A549 (cell line): ENCODE measurements around the gene CFAP70.

Experiments
- BHLHE40 ChIP-seq: IDR thresholded peaks from 2 replicates; pipeline ENCODE4 v1.6.1; 2012; ENCODE audit warnings: low read depth, low read length, inconsistent platforms
- CTCF ChIP-seq: fragments of >200 bp; sonication (Bioruptor Twin); formaldehyde crosslinking; IDR thresholded peaks from 3 replicates; pipeline ENCODE4 v1.5.1; 2016
- EHF ChIP-seq: fragments of 250-450 bp; sonication (Bioruptor Pico); IDR thresholded peaks from 2 replicates; pipeline ENCODE4 v1.5.0; 2020; ENCODE audit warnings: mild to moderate bottlenecking
- EP300 ChIP-seq, 2 experiments: fragments of >200 bp; sonication (Bioruptor Twin); formaldehyde crosslinking; IDR thresholded peaks; 2 replicates in 1 of 2; 3 replicates in 1 of 2; pipeline ENCODE4 v1.6.1; 2016 to 2017
- GATA3 ChIP-seq: IDR thresholded peaks from 2 replicates; pipeline ENCODE4 v1.6.1; 2012; ENCODE audit warnings: borderline replicate concordance
- HDAC2 ChIP-seq: fragments of 200-600 bp; sonication (generic); IDR thresholded peaks from 2 replicates; pipeline ENCODE4 v1.6.1; 2016
- RAD21 ChIP-seq, 2 experiments: fragments of >200 bp in 1 of 2; sonication (Bioruptor Twin) in 1 of 2; formaldehyde crosslinking in 1 of 2; IDR thresholded peaks in 1 of 2; conservative IDR thresholded peaks in 1 of 2; 2 replicates in 1 of 2; 3 replicates in 1 of 2; pipeline ENCODE4 v1.6.1; 2012 to 2018; ENCODE audit warnings: inconsistent platforms in 1 of 2
- REST ChIP-seq: fragments of 200-600 bp; sonication (generic); IDR thresholded peaks from 2 replicates; pipeline ENCODE4 v1.6.1; 2016; ENCODE audit warnings: antibody characterized with exemption, mild to moderate bottlenecking, moderate library complexity
- TP53 ChIP-seq: fragments of 250-450 bp; sonication (Bioruptor Pico); IDR thresholded peaks from 2 replicates; pipeline ENCODE4 v1.5.0; 2021; ENCODE audit warnings: mild to moderate bottlenecking, moderate library complexity
- USF2 ChIP-seq: fragments of 450-650 bp; IDR thresholded peaks from 2 replicates; pipeline ENCODE4 v1.6.1; 2014; ENCODE audit warnings: antibody characterized with exemption
- ZC3H11A ChIP-seq: fragments of 450-650 bp; IDR thresholded peaks from 2 replicates; pipeline ENCODE4 v1.6.1; 2014; ENCODE audit warnings: antibody characterized with exemption, mild to moderate bottlenecking

- TF ChIP-seq EP300 (IDR thresholded peaks at IDR 0.05) (no peak), RAD21 (conservative IDR thresholded peaks at IDR 0.05 in 1 of 2, IDR thresholded peaks at IDR 0.05 in 1 of 2) (no peak), CTCF (no peak), BHLHE40 (no peak), REST (no peak), EHF (no peak), HDAC2 (no peak), GATA3 (no peak), USF2 (no peak), ZC3H11A (no peak), TP53 (CRISPR knock-in tag) (no peak)
Observed at GRCh38 chr10:73338801-73339368, 19.8 kb downstream of the CFAP70 start.
